HepG2 (cell line): ENCODE data around the gene VEGFA.

Experiments used
- BHLHE40 ChIP-seq: IDR thresholded peaks from 2 replicates; pipeline ENCODE4 v1.6.1; 2011; ENCODE audit warnings: low read length, improper control_type of control experiment
- BRCA1 ChIP-seq: sonication (generic); formaldehyde crosslinking; IDR thresholded peaks from 2 replicates; pipeline ENCODE4 v1.4.0; 2020; ENCODE audit warnings: missing genetic modification reagents
- CEBPZ ChIP-seq: IDR thresholded peaks from 2 replicates; pipeline ENCODE4 v1.6.1; 2012; ENCODE audit warnings: low read length, improper control_type of control experiment
- CENPBD1 ChIP-seq: sonication (generic); formaldehyde crosslinking; IDR thresholded peaks from 2 replicates; pipeline ENCODE4 v1.8.0; 2022; ENCODE audit warnings: missing genetic modification reagents, low read depth, mild to moderate bottlenecking, borderline replicate concordance
- CHD2 ChIP-seq: IDR thresholded peaks from 2 replicates; pipeline ENCODE4 v1.6.1; 2011; ENCODE audit warnings: low read depth, low read length, improper control_type of control experiment
- CTCF ChIP-seq: sonication (generic); formaldehyde crosslinking; IDR thresholded peaks from 2 replicates; pipeline ENCODE4 v1.5.0; 2020; ENCODE audit warnings: mild to moderate bottlenecking, missing genetic modification reagents, moderate library complexity
- LBX2 ChIP-seq: sonication (generic); formaldehyde crosslinking; IDR thresholded peaks from 2 replicates; pipeline ENCODE4 v1.5.0; 2020; ENCODE audit warnings: missing genetic modification reagents, mild to moderate bottlenecking, borderline replicate concordance
- SMARCE1 ChIP-seq: fragments of 450-650 bp; IDR thresholded peaks from 2 replicates; pipeline ENCODE4 v1.6.1; 2017; ENCODE audit warnings: borderline replicate concordance
- TAF1 ChIP-seq: sonication (generic); formaldehyde crosslinking; IDR thresholded peaks from 2 replicates; pipeline ENCODE4 v1.4.0; 2020; ENCODE audit warnings: missing genetic modification reagents

- TF ChIP-seq CHD2 (no peak), CEBPZ (no peak), BRCA1 (CRISPR knock-in tag) (no peak), CENPBD1 (CRISPR knock-in tag) (no peak), CTCF (CRISPR knock-in tag) (no peak), SMARCE1 (no peak), TAF1 (CRISPR knock-in tag) (no peak), BHLHE40 (no peak), LBX2 (CRISPR knock-in tag) (no peak)
Measured at GRCh38 chr6:43780941-43781928, 11.2 kb downstream of the VEGFA start.
